ENCODE data around the gene PSMD9.
"Not testable (repeated sequence)": the region's sequence is repeated elsewhere in the genome, so short reads cannot be mapped to it uniquely, and the experiment has no call there.

The PSMD9 gene

DNA sequence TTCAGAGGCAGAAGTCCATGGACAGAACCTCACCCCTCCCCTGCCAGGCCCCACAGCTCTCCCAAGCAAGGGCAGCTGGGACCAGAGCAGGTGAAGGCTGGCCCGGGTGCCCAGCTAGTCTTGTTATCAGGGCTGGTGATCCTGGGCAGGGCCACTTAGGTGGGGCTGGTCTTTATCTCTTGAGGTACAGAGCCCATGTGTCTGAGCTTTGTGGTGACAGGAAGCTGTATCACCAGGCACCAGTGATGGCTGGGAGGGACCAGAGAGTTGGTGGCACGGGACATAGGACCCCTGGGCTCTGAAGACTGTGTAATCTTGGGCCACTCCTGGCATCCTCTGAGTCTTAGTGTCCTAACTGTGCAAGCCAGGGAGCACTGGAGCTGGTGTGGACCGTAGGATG is 17.1 kb upstream of the PSMD9 start:
- TF ChIP-seq, protein P1, sequence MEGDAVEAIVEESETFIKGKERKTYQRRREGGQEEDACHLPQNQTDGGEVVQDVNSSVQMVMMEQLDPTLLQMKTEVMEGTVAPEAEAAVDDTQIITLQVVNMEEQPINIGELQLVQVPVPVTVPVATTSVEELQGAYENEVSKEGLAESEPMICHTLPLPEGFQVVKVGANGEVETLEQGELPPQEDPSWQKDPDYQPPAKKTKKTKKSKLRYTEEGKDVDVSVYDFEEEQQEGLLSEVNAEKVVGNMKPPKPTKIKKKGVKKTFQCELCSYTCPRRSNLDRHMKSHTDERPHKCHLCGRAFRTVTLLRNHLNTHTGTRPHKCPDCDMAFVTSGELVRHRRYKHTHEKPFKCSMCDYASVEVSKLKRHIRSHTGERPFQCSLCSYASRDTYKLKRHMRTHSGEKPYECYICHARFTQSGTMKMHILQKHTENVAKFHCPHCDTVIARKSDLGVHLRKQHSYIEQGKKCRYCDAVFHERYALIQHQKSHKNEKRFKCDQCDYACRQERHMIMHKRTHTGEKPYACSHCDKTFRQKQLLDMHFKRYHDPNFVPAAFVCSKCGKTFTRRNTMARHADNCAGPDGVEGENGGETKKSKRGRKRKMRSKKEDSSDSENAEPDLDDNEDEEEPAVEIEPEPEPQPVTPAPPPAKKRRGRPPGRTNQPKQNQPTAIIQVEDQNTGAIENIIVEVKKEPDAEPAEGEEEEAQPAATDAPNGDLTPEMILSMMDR (IDR thresholded peaks at IDR 0.05; ENCODE audit: insufficient read depth, low read length, poor library complexity, severe bottlenecking) = no peak
- no peaks in the 10 kb centered on the region for H3K27me3 ChIP-seq (replicated peaks; ENCODE audit: control insufficient read depth, insufficient read depth, low read length)
- no peak overlapping the region for H3K4me3 ChIP-seq (replicated peaks; ENCODE audit: low read depth, low read length)
- DNase-seq (ENCODE audit: extremely low read depth, insufficient read length) = no peak
- H3K36me3 ChIP-seq (ENCODE audit: control insufficient read depth, insufficient read depth, low read length) = no peaks in the 10 kb centered on the region

DNA sequence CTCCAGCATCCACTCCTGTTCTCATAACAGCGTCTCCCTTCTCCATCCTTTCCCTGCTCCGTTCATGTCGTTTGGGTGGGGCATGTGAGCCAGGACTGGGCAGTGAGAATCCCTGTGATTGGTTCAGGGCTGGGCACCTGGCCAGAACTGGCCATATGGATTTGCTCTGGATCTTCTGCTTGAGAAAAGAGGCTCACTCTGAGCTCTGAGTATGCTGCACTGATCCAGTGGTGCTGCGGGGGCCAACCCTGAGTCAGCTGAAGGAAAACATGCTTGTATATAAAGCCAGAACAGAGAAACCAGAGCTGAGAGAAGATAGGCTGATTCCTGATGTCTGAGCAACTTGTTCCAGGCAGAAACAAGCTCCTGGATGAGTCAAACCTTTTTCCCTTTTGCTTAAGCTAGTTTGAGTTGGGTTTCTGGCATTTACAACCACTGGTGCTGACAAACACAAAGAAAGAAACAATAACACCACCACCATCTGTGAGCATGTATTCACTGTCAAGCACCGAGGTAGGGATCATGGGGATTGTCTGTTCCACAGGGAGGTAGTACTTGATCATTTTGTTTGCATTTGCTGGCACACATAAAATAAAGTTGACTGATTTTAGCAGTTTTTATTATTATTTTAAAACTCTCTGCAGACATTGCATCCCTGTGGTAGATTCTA is 15.9 kb upstream of the PSMD9 start:
- H3K36me3 ChIP-seq (ENCODE audit: control insufficient read depth, insufficient read depth, low read length) = no peaks in the 10 kb centered on the region
- H3K4me3 ChIP-seq (replicated peaks; ENCODE audit: low read depth, low read length) = no peak overlapping the region
- TF ChIP-seq, protein P1 (IDR thresholded peaks at IDR 0.05; ENCODE audit: insufficient read depth, low read length, poor library complexity, severe bottlenecking) = no peak
- no peaks in the 10 kb centered on the region for H3K27me3 ChIP-seq (replicated peaks; ENCODE audit: control insufficient read depth, insufficient read depth, low read length)
- no peak for DNase-seq (ENCODE audit: extremely low read depth, insufficient read length)

DNA sequence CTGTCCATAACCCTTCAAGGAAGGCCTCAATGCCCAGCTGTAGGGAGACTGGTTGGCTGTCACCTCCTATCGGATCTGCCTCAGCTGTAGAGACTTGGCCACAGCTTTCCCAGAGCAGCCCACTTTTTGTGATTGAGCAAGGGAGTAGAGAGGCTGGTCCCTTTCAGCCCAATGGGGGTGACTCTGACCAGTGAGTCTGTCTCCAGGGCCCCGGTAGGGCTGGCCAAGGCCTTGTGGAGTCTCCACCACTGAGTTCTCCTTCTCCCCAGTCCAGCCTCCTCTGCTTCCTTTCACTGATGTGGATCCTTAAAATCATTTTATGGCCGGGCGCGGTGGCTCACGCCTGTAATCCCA is 15.4 kb upstream of the PSMD9 start:
- Histone ChIP-seq H3K27me3 (replicated peaks; ENCODE audit: control insufficient read depth, insufficient read depth, low read length) (no peaks in the 10 kb centered on the region), H3K4me3 (replicated peaks; ENCODE audit: low read depth, low read length) (no peak overlapping the region), H3K36me3 (ENCODE audit: control insufficient read depth, insufficient read depth, low read length) (no peaks in the 10 kb centered on the region)
- TF ChIP-seq, protein P1 (IDR thresholded peaks at IDR 0.05; ENCODE audit: insufficient read depth, low read length, poor library complexity, severe bottlenecking) = no peak
- no peak for DNase-seq (ENCODE audit: extremely low read depth, insufficient read length)

DNA sequence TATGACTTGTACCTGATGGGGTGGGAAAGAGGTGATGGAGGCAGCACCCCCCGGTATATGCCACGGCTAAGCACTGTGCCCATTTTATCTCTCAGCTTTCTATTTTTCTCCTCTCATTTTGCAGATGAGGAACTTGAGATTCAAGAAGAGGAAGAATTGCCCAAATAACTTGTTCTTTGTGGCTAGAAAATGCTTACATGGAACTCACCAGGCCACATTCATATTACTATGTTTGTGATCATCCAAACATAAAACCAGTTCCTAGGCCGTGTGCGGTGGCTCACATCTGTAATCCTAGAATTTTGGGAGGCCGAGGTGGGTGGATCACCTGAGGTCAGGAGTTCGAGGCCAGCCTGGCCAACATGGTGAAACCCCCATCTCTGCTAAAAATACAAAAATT is 14.5 kb upstream of the PSMD9 start:
- DNase-seq (ENCODE audit: extremely low read depth, insufficient read length) = no peak
- Histone ChIP-seq H3K27me3 (replicated peaks; ENCODE audit: control insufficient read depth, insufficient read depth, low read length) (no peaks in the 10 kb centered on the region), H3K36me3 (ENCODE audit: control insufficient read depth, insufficient read depth, low read length) (no peaks in the 10 kb centered on the region), H3K4me3 (replicated peaks; ENCODE audit: low read depth, low read length) (no peak overlapping the region)
- TF ChIP-seq, protein P1 (IDR thresholded peaks at IDR 0.05; ENCODE audit: insufficient read depth, low read length, poor library complexity, severe bottlenecking) = no peak

DNA sequence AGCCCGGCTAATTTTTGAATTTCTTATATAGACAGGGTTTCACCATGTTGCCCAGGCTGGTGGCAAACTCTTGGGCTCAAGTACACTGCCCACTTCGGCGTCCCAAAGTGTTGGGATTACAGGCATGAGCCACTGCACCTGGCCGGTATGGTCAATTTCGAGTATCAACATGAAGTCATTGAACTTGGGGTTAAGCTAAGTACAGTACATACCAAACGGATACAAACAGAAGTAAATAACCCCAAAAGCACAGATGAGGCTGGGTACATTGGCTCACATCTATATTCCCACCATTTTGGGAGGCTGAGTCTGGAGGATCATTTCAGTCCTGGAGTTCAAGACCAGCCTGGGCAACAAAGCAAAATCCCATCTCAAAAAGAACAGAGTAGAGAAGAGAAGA is 13.0 kb upstream of the PSMD9 start:
- TF ChIP-seq, protein P1 (IDR thresholded peaks at IDR 0.05; ENCODE audit: insufficient read depth, low read length, poor library complexity, severe bottlenecking) = no peak
- no peak overlapping the region for H3K4me3 ChIP-seq (replicated peaks; ENCODE audit: low read depth, low read length)
- no peaks in the 10 kb centered on the region for H3K27me3 ChIP-seq (replicated peaks; ENCODE audit: control insufficient read depth, insufficient read depth, low read length)
- no peak for DNase-seq (ENCODE audit: extremely low read depth, insufficient read length)
- no peaks in the 10 kb centered on the region for H3K36me3 ChIP-seq (ENCODE audit: control insufficient read depth, insufficient read depth, low read length)

DNA sequence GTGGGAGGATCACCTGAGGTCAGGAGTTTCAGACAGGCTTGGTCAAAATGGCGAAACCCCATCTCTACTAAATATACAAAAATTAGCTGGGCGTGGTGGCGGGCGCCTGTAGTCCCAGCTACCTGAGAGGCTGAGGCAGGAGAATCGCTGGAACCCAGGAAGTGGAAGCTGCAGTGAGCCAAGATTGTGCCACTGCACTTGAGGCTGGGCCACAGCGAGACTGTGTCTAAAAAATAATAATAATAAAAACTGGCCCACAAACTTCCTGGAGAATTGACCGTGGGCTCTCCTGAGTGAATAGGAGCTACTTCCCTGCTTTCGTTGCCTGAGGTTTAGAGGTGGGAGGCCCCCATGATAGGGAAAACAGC is 12.5 kb upstream of the PSMD9 start:
- not testable (repeated sequence) for H3K4me3 ChIP-seq (replicated peaks; ENCODE audit: low read depth, low read length); DNase-seq (ENCODE audit: extremely low read depth, insufficient read length); H3K27me3 ChIP-seq (replicated peaks; ENCODE audit: control insufficient read depth, insufficient read depth, low read length); H3K36me3 ChIP-seq (ENCODE audit: control insufficient read depth, insufficient read depth, low read length)

Measured in GM06990 (cell line).